Measurements from ENCODE around the gene KMT2B.

- no peak for TF ChIP-seq CTCF (IDR thresholded peaks at IDR 0.05)
- no peak for TF ChIP-seq RFX5 (IDR thresholded peaks at IDR 0.05)
- TF ChIP-seq CBX8 (IDR thresholded peaks at IDR 0.05), result no peak
- no peak for TF ChIP-seq RAD21 (conservative IDR thresholded peaks at IDR 0.05 in 1 of 2, IDR thresholded peaks at IDR 0.05 in 1 of 2)
- TF ChIP-seq EHMT2 (IDR thresholded peaks at IDR 0.05; ENCODE audit: low read depth), result no peak
- TF ChIP-seq MAX (IDR thresholded peaks at IDR 0.05), result no peak
- no peak for TF ChIP-seq POLR2A (IDR thresholded peaks at IDR 0.05; ENCODE audit: low read length)
- no peak for TF ChIP-seq FOSL2 (IDR thresholded peaks at IDR 0.05)
- no peak for TF ChIP-seq FOSL2 (CRISPR knock-in tag; IDR thresholded peaks at IDR 0.05)
Measured at GRCh38 chr19:35729763-35730162, 12.0 kb downstream of the KMT2B start.

Measured in A549 (cell line).